GM18520 (cell line): ENCODE results near the gene PATE1.

Experiments used
- ATAC-seq: cut with Tn5 transposase; IDR thresholded peaks from one replicate; pipeline ENCODE4 v1.9.1; 2021; ENCODE audit not compliant: unreplicated experiment

The PATE1 gene

GRCh38 chr11:125787827-125788226 lies 41.7 kb downstream of the PATE1 start, which contains the start of gene PATE3:
Gene PATE3 (plus strand): TSS chr11:125788127. CDS start chr11:125788152, 25 bp downstream.
- no peak for ATAC-seq

DNA sequence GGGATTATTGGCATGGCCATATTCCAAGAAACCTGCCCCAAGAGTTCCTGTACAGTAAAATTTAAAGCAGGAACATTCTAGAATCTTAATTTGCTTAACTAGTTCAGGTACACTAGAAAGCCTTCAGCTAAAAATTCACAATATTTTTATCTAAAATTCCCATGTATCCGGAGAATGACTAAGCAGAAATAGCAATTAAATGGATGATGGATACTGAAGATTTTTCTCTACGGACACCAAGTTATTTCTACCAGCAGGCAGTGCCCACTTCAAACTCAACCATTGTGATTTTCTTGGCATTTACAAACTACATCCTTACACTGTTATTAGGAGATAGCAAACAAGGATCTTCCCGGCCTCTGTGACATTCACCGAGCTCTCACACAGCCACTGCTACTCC lies 44.7 kb downstream of the PATE1 start:
- ATAC-seq, result no peak

- ATAC-seq, result no peak
These were observed 51.6 kb downstream of the PATE1 start for GRCh38 chr11:125797641-125798040.
